DOHH2 (cell line): ENCODE data around the gene MLXIP.
"Not testable (repeated sequence)": the region's sequence is repeated elsewhere in the genome, so short reads cannot be mapped to it uniquely, and the experiment has no call there.

Experiments
- H3F3A ChIP-seq: fragments of 200-600 bp; sonication (generic), shearing (Covaris generic); 2 replicates; pipeline ENCODE4 v1.6.0; 2016; ENCODE audit warnings: antibody characterized with exemption, mild to moderate bottlenecking; ENCODE audit not compliant: control insufficient read depth, insufficient read depth
- H3K27ac ChIP-seq: fragments of 200-600 bp; sonication (generic); 2 replicates; pipeline ENCODE4 v1.5.1; 2014; ENCODE audit warnings: low read depth, mild to moderate bottlenecking, low read length, moderate library complexity
- H3K27me3 ChIP-seq: fragments of 200-600 bp; sonication (generic); 2 replicates; pipeline ENCODE4 v1.6.1; 2014; ENCODE audit warnings: mild to moderate bottlenecking, low read length, mixed read lengths; ENCODE audit not compliant: control insufficient read depth
- H3K36me3 ChIP-seq: fragments of 200-600 bp; sonication (generic); 2 replicates; pipeline ENCODE4 v1.6.1; 2014; ENCODE audit warnings: mild to moderate bottlenecking, low read length, moderate library complexity, mixed read lengths; ENCODE audit not compliant: control insufficient read depth
- H3K4me1 ChIP-seq: fragments of 200-600 bp; sonication (generic); 2 replicates; pipeline ENCODE4 v1.6.1; 2014; ENCODE audit warnings: mild to moderate bottlenecking, low read length, mixed read lengths; ENCODE audit not compliant: control insufficient read depth
- H3K4me2 ChIP-seq: fragments of 200-600 bp; sonication (generic); 2 replicates; pipeline ENCODE4 v1.6.0; 2014; ENCODE audit warnings: mild to moderate bottlenecking, low read length, moderate library complexity
- H3K4me3 ChIP-seq: fragments of 200-600 bp; sonication (generic); 2 replicates; pipeline ENCODE4 v1.5.1; 2014; ENCODE audit warnings: mild to moderate bottlenecking, low read length, mixed read lengths
- H3K79me2 ChIP-seq: fragments of 200-600 bp; sonication (generic); 2 replicates; pipeline ENCODE4 v1.6.1; 2014; ENCODE audit warnings: mild to moderate bottlenecking, low read length, mixed read lengths; ENCODE audit not compliant: control insufficient read depth
- H3K9me2 ChIP-seq: fragments of 200-600 bp; sonication (generic); replicated peaks from 2 replicates; pipeline ENCODE4 v1.6.1; 2014; ENCODE audit warnings: mild to moderate bottlenecking, low read length, mixed read lengths; ENCODE audit not compliant: control insufficient read depth
- H3K9me3 ChIP-seq: fragments of 200-600 bp; sonication (generic); 2 replicates; pipeline ENCODE4 v1.6.1; 2014; ENCODE audit warnings: antibody characterized with exemption, low read length, mixed read lengths; ENCODE audit not compliant: control insufficient read depth, insufficient read depth
- H4K20me1 ChIP-seq: fragments of 200-600 bp; sonication (generic); 2 replicates; pipeline ENCODE4 v1.6.0; 2014; ENCODE audit warnings: low read depth, mild to moderate bottlenecking, antibody characterized with exemption, low read length, moderate library complexity; ENCODE audit not compliant: control insufficient read depth, insufficient read depth
- CTCF ChIP-seq: fragments of 200-600 bp; sonication (generic); IDR thresholded peaks from one replicate; pipeline ENCODE4 v1.5.1; 2014; ENCODE audit warnings: antibody characterized with exemption, mild to moderate bottlenecking, low read depth, low read length; ENCODE audit not compliant: poor library complexity, severe bottlenecking
- EZH2phosphoT487 ChIP-seq: fragments of 200-600 bp; sonication (generic); IDR thresholded peaks from 2 replicates; pipeline ENCODE4 v1.6.1; 2017; ENCODE audit warnings: borderline replicate concordance, mild to moderate bottlenecking, antibody characterized with exemption, low read length, moderate library complexity, mixed read lengths

Gene MLXIP

GRCh38 chr12:122102331-122102730 lies 23.8 kb downstream of the MLXIP start:
- Histone ChIP-seq H4K20me1 (peaks cover 13% of the 10 kb centered on the region; the same call in 1 of the 2 replicates), H3K9me2 (no peaks in the 10 kb centered on the region), H3K79me2 (peaks cover 79% of the 10 kb centered on the region)

GRCh38 chr12:122104844-122105243 lies 26.3 kb downstream of the MLXIP start:
- Histone ChIP-seq H3K9me2 (no peaks in the 10 kb centered on the region), H3K36me3 (no peaks in the 10 kb centered on the region), H3K27me3 (no peaks in the 10 kb centered on the region), H3F3A (0 out of 2 replicates have a peak, but pooled peaks cover 2% of the 10 kb centered on the region), H3K9me3 (no peaks in the 10 kb centered on the region), H3K79me2 (peaks cover 74% of the 10 kb centered on the region), H4K20me1 (peaks cover 12% of the 10 kb centered on the region; the same call in 1 of the 2 replicates), H3K4me3 (no peak overlapping the region), H3K4me1 (peaks cover 18% of the 10 kb centered on the region), H3K27ac (no peak overlapping the region), H3K4me2 (0 out of 2 replicates have a peak overlapping the region, but pooled peaks have one; percentile 24)
- no peak for TF ChIP-seq EZH2phosphoT487
- TF ChIP-seq CTCF, result no peak

More at GRCh38 chr12:122102331-122102730, 23.8 kb downstream of the MLXIP start:
- no peaks in the 10 kb centered on the region for H3K9me3 ChIP-seq
- no peak for TF ChIP-seq CTCF
- no peaks in the 10 kb centered on the region for H3K27me3 ChIP-seq
- no peak overlapping the region for H3K27ac ChIP-seq
- no peak overlapping the region for H3K4me2 ChIP-seq
- H3K36me3 ChIP-seq, result no peaks in the 10 kb centered on the region
- 0 out of 2 replicates have a peak, but pooled peaks cover 2% of the 10 kb centered on the region for H3F3A ChIP-seq
- peaks cover 26% of the 10 kb centered on the region for H3K4me1 ChIP-seq
- H3K4me3 ChIP-seq, result no peak overlapping the region

- H3K27me3 ChIP-seq, H3K9me2 ChIP-seq, H3K36me3 ChIP-seq, H3F3A ChIP-seq, H3K9me3 ChIP-seq, H3K4me2 ChIP-seq, H3K4me3 ChIP-seq, H3K27ac ChIP-seq: not testable (repeated sequence)
- H4K20me1 ChIP-seq, result peaks cover 12% of the 10 kb centered on the region; the same call in 1 of the 2 replicates
- H3K4me1 ChIP-seq, result peaks cover 15% of the 10 kb centered on the region
- peaks cover 73% of the 10 kb centered on the region for H3K79me2 ChIP-seq
These were observed 26.9 kb downstream of the MLXIP start for GRCh38 chr12:122105496-122105895.

- Histone ChIP-seq H3K9me3 (no peaks in the 10 kb centered on the region), H3K4me1 (peaks cover 15% of the 10 kb centered on the region), H3F3A (no peaks in the 10 kb centered on the region), H4K20me1 (peaks cover 12% of the 10 kb centered on the region; the same call in 1 of the 2 replicates), H3K27me3 (no peaks in the 10 kb centered on the region), H3K36me3 (no peaks in the 10 kb centered on the region), H3K4me2 (no peak overlapping the region), H3K9me2 (no peaks in the 10 kb centered on the region), H3K27ac (no peak overlapping the region), H3K79me2 (peaks cover 74% of the 10 kb centered on the region), H3K4me3 (no peak overlapping the region)
- TF ChIP-seq EZH2phosphoT487 (no peak), CTCF (no peak)
These were observed 28.3 kb downstream of the MLXIP start for GRCh38 chr12:122106843-122107242.
